GM12892 (cell line): ENCODE results near the gene KLHDC10.

Experiments used
- POLR2A ChIP-seq: IDR thresholded peaks from 2 replicates; pipeline ENCODE4 v1.6.1; 2011; ENCODE audit warnings: low read depth, low read length, control low read depth
- POLR2AphosphoS5 ChIP-seq: IDR thresholded peaks from 2 replicates; pipeline ENCODE4 v1.6.1; 2011; ENCODE audit warnings: low read depth, low read length, control low read depth
- TAF1 ChIP-seq: IDR thresholded peaks from 2 replicates; pipeline ENCODE4 v1.6.1; 2011; ENCODE audit warnings: low read depth, mild to moderate bottlenecking, control low read depth, low read length, borderline replicate concordance

GRCh38 chr7:130154501-130155317 is 84.4 kb downstream of the KLHDC10 start:
- TF ChIP-seq POLR2A (no peak), TAF1 (no peak), POLR2AphosphoS5 (no peak)
